ENCODE data around the gene TIA1.
"Not testable (repeated sequence)": the region's sequence is repeated elsewhere in the genome, so short reads cannot be mapped to it uniquely, and the experiment has no call there.

Gene TIA1

DNA sequence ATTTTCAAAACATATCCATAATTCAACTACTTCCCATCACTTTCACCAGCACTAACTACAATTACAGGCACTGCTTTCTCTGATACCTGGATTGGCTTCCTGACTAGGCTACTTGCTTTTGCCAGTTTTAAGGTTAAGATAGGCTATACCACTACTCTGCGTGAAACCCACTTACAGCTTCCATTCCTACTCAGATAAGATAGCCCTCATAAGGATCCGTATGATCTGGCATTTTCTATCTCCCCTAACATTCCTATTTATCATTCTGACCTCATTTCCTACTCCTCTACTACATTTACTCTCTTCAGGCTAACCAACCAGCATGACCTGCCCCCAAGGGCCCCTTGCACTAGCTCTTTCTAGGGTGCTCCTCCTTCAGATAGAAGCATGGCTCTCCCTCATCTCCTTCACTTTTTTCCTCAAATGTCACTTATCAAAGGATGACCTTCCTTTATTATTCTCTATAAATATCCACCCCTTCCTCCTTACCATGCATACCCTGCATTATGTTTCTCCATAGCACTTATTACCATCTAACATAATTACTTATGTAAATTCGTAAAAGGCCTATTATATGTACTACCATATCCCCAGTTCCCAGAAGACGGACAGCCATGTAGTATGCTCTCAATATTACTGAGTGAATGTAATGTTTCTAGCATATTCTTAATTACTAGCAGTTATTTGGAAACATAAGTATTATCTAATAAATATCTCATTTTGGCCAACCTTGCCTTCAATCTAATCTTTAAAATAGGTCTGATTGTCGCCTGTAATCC is 4.4 kb downstream of the TIA1 start:
- no peaks in the 10 kb centered on the region for H3K27me3 Mint-ChIP-seq
- H3K27ac Mint-ChIP-seq = peak overlapping the region; percentile 43
- no peaks in the 10 kb centered on the region for H3K9me3 Mint-ChIP-seq (ENCODE audit: low read depth)
- H3K36me3 Mint-ChIP-seq = peaks cover 2% of the 10 kb centered on the region
- peaks cover 65% of the 10 kb centered on the region for H3K4me1 Mint-ChIP-seq (ENCODE audit: low read depth)
- peak overlapping the region; percentile 62 for H3K4me3 Mint-ChIP-seq

GRCh38 chr2:70242552-70242951 is 5.9 kb downstream of the TIA1 start:
- no peaks in the 10 kb centered on the region for H3K27me3 Mint-ChIP-seq
- no peak overlapping the region for H3K4me3 Mint-ChIP-seq
- H3K36me3 Mint-ChIP-seq = peaks cover 2% of the 10 kb centered on the region
- H3K4me1 Mint-ChIP-seq (ENCODE audit: low read depth) = peaks cover 65% of the 10 kb centered on the region
- H3K27ac Mint-ChIP-seq = peak overlapping the region; percentile 38
- H3K9me3 Mint-ChIP-seq (ENCODE audit: low read depth) = no peaks in the 10 kb centered on the region

DNA sequence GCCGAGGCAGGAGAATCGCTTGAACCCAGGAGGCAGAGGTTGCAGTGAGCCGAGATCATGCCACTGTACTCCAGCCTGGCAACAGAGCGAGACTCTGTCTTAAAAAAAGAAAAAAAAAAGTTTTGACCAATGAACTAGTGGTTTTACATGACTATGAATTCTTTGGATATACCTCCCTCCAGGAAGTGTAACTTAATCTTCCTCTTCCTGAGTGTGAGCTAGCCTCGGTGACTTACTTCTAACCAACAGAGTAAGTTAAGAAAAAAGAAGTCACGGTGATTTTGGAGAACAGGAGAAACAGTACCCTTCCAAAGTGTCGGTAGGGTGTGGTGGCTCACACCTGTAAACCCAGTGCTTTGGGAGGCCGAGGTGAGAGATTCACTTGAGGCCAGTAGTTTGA is 7.1 kb downstream of the TIA1 start:
- H3K9me3 Mint-ChIP-seq (ENCODE audit: low read depth) = no peaks in the 10 kb centered on the region
- H3K4me1 Mint-ChIP-seq (ENCODE audit: low read depth) = peaks cover 57% of the 10 kb centered on the region

DNA sequence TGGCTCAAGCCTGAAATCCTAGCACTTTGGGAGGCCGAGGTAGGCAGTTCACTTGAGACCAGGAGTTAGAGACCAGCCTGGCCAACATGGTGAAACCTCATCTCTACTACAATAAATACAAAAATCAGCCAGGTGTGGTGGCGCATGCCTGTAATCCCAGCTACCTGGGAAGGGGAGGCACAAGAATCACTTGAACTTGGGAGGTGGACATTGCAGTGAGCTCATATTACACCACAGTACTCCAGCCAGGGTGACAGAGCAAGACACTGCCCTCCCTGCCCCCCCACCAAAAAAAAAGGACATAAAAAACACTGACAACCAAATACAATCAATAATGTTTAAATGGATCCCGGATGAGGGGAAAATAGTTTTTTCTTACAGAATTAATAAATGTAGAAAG is 7.8 kb downstream of the TIA1 start:
- Mint-ChIP-seq H3K4me3 (no peak overlapping the region), H3K27ac (no peak overlapping the region), H3K4me1 (ENCODE audit: low read depth) (peaks cover 52% of the 10 kb centered on the region), H3K36me3 (peaks cover 2% of the 10 kb centered on the region), H3K27me3 (no peaks in the 10 kb centered on the region), H3K9me3 (ENCODE audit: low read depth) (no peaks in the 10 kb centered on the region)

More for the DNA sequence above, 7.1 kb downstream of the TIA1 start:
- H3K4me3 Mint-ChIP-seq = peak overlapping the region; percentile 30
- H3K27me3 Mint-ChIP-seq = no peaks in the 10 kb centered on the region
- peaks cover 2% of the 10 kb centered on the region for H3K36me3 Mint-ChIP-seq
- peak overlapping the region; percentile 46 for H3K27ac Mint-ChIP-seq

GRCh38 chr2:70233926-70234325 is 14.5 kb downstream of the TIA1 start:
- no peaks in the 10 kb centered on the region for H3K36me3 Mint-ChIP-seq
- no peak overlapping the region for H3K27ac Mint-ChIP-seq
- H3K9me3 Mint-ChIP-seq (ENCODE audit: low read depth) = no peaks in the 10 kb centered on the region
- H3K4me1 Mint-ChIP-seq (ENCODE audit: low read depth) = peaks cover 5% of the 10 kb centered on the region
- no peak overlapping the region for H3K4me3 Mint-ChIP-seq
- no peaks in the 10 kb centered on the region for H3K27me3 Mint-ChIP-seq

GRCh38 chr2:70226781-70227180 is 21.6 kb downstream of the TIA1 start:
- Mint-ChIP-seq H3K27me3 (no peaks in the 10 kb centered on the region), H3K4me1 (ENCODE audit: low read depth) (peaks cover 15% of the 10 kb centered on the region), H3K36me3 (peaks cover 8% of the 10 kb centered on the region), H3K9me3 (ENCODE audit: low read depth) (no peaks in the 10 kb centered on the region), H3K27ac (peak overlapping the region; percentile 42), H3K4me3 (no peak overlapping the region)

DNA sequence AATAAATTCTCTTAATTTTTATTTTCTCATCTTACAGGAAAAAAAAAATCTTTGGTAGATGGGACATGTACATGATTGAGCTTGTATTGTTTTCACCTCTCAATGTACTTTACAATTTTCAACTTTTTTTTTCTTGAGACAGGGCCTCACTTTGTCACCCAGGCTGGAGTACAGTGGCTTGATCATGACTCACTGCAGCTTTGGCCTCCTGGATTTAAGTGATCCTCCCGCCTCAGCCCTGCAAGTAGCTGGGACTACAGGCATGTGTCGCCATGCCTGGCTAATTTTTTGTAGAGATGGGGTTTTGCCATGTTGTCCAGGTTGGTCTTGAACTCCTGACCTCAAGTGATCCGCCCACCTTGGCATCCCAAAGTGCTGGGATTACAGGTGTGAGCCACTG is 25.1 kb downstream of the TIA1 start:
- Mint-ChIP-seq H3K36me3 (peaks cover 12% of the 10 kb centered on the region), H3K4me1 (ENCODE audit: low read depth) (peaks cover 16% of the 10 kb centered on the region)
- H3K9me3 Mint-ChIP-seq (ENCODE audit: low read depth); H3K27me3 Mint-ChIP-seq; H3K4me3 Mint-ChIP-seq; H3K27ac Mint-ChIP-seq: not testable (repeated sequence)

- Mint-ChIP-seq H3K27me3 (no peaks in the 10 kb centered on the region), H3K4me1 (ENCODE audit: low read depth) (peaks cover 16% of the 10 kb centered on the region), H3K4me3 (no peak overlapping the region), H3K27ac (peak overlapping the region; percentile 17), H3K9me3 (ENCODE audit: low read depth) (no peaks in the 10 kb centered on the region), H3K36me3 (peaks cover 6% of the 10 kb centered on the region)
These were observed 33.4 kb downstream of the TIA1 start for GRCh38 chr2:70214953-70215549.

DNA sequence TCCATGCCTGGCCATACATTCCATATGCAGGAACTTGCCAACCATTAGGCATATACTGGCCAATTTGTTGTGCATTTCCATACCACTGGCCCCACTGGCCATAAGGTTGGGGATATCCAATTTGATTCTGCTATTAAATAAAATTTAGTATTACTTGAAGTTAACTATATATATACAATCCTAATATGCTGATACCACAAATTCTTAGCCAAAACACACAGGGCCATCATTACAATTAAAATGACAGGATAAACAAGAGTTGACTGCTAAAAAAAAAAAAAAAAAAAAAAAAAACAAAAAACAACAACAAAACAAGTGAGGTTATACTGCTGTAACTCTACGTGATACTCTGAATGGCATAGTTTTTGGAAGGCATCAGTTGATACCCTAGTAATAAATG is 34.1 kb downstream of the TIA1 start:
- Mint-ChIP-seq H3K27ac (no peak overlapping the region), H3K9me3 (ENCODE audit: low read depth) (no peaks in the 10 kb centered on the region), H3K36me3 (peaks cover 6% of the 10 kb centered on the region), H3K4me1 (ENCODE audit: low read depth) (peaks cover 16% of the 10 kb centered on the region), H3K27me3 (no peaks in the 10 kb centered on the region), H3K4me3 (no peak overlapping the region)

- peak overlapping the region; percentile 58 for H3K27ac Mint-ChIP-seq
- peaks cover 2% of the 10 kb centered on the region for H3K36me3 Mint-ChIP-seq
- peaks cover 10% of the 10 kb centered on the region for H3K4me1 Mint-ChIP-seq (ENCODE audit: low read depth)
These were observed 36.0 kb downstream of the TIA1 start for GRCh38 chr2:70212298-70212932.

DNA sequence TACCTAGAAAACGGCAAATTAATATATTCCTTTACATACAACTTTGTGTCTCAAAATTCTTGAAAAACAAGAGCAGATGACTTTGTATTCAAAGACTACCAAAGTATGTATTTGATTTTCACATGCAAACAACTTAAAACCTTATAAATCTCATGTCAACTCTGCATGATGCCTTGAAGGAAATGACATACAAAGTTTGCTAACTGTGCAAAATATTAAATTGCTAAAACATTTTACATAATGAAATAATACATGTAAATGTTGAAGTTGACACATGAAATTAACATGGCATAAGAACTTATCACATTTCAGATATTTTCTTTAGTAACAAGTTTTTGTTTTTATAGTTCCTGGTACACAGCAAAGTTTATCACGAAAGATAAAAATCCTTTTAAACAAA is 36.8 kb downstream of the TIA1 start:
- Mint-ChIP-seq H3K4me1 (ENCODE audit: low read depth) (peaks cover 10% of the 10 kb centered on the region), H3K27me3 (no peaks in the 10 kb centered on the region), H3K36me3 (peaks cover 2% of the 10 kb centered on the region), H3K9me3 (ENCODE audit: low read depth) (no peaks in the 10 kb centered on the region), H3K4me3 (no peak overlapping the region), H3K27ac (peak overlapping the region; percentile 72)

More at GRCh38 chr2:70212298-70212932, 36.0 kb downstream of the TIA1 start:
- H3K27me3 Mint-ChIP-seq = no peaks in the 10 kb centered on the region
- no peak overlapping the region for H3K4me3 Mint-ChIP-seq
- no peaks in the 10 kb centered on the region for H3K9me3 Mint-ChIP-seq (ENCODE audit: low read depth)

GRCh38 chr2:70204452-70204851 is 44.0 kb downstream of the TIA1 start:
- H3K4me3 Mint-ChIP-seq = no peak overlapping the region
- no peaks in the 10 kb centered on the region for H3K9me3 Mint-ChIP-seq (ENCODE audit: low read depth)
- H3K27ac Mint-ChIP-seq = no peak overlapping the region
- H3K27me3 Mint-ChIP-seq = no peaks in the 10 kb centered on the region
- no peaks in the 10 kb centered on the region for H3K4me1 Mint-ChIP-seq (ENCODE audit: low read depth)
- H3K36me3 Mint-ChIP-seq = no peaks in the 10 kb centered on the region

DNA sequence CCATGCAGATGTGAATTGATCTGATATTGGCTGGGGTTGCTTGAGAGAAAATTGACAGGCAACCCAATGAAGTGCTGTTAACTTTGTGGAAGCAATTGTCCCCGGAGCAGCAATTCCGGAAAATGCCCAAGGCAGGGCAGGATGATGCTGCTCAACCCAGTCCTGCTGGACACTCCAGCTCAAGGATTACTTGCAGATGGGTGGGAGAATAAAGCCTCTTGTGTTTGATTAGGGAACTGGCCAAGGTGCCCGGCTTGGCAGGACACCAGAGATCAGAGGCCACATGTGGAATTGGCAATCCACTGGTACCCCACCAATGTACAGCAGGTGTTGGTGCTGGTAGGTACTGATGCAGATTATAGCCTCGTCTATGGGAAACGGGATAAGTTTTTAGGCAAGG is 45.3 kb downstream of the TIA1 start:
- no peaks in the 10 kb centered on the region for H3K36me3 Mint-ChIP-seq
- H3K9me3 Mint-ChIP-seq (ENCODE audit: low read depth) = no peaks in the 10 kb centered on the region
- H3K27me3 Mint-ChIP-seq = no peaks in the 10 kb centered on the region
- H3K4me1 Mint-ChIP-seq (ENCODE audit: low read depth) = no peaks in the 10 kb centered on the region
- H3K4me3 Mint-ChIP-seq = no peak overlapping the region
- no peak overlapping the region for H3K27ac Mint-ChIP-seq

DNA sequence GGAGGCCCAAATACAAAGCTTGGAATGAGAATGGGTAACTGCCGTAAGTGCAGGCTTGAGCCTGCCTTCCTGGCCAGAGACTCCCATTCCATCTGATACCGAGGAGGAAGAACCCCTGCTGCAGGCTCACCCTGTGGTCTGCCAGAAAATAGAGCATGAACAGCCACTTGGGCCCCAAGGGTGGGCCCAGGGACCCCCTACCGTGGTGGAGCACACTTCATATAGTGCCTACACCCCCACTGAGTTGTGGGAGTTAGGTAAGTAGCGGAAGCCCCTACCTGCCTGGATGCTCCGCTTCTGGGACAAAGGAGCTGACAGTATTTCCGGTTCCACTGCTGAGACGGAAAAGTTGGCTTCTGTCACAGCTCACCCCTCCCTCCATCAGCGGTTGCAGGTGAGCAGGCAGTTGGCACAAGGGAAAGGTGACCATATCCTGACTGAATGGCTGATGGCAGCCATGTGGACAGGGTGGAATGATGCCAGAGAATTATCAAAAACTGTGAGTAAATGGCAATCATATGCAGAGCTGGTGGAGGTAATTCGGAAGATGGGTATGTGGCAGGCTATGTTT is 46.1 kb downstream of the TIA1 start:
- Mint-ChIP-seq H3K4me1 (ENCODE audit: low read depth) (no peaks in the 10 kb centered on the region), H3K4me3 (no peak overlapping the region), H3K27ac (no peak overlapping the region), H3K36me3 (no peaks in the 10 kb centered on the region), H3K9me3 (ENCODE audit: low read depth) (no peaks in the 10 kb centered on the region), H3K27me3 (no peaks in the 10 kb centered on the region)

GRCh38 chr2:70201831-70202230 is 46.6 kb downstream of the TIA1 start:
- Mint-ChIP-seq H3K27ac (no peak overlapping the region), H3K4me1 (ENCODE audit: low read depth) (no peaks in the 10 kb centered on the region), H3K27me3 (no peaks in the 10 kb centered on the region), H3K9me3 (ENCODE audit: low read depth) (no peaks in the 10 kb centered on the region), H3K4me3 (no peak overlapping the region), H3K36me3 (no peaks in the 10 kb centered on the region)

Measured in activated naive CD8-positive, alpha-beta T cell (primary cell).